Tibial artery (tissue), 4 donors: Measurements from ENCODE around the gene KCNK18.
"Not testable (repeated sequence)": the region's sequence is repeated elsewhere in the genome, so short reads cannot be mapped to it uniquely, and the experiment has no call there.

ENCODE experiments used
- DNase-seq, 2 donors: peaks; one replicate each; pipeline ENCODE4 v3.0.0-alpha.2; 2019
- H3K27ac ChIP-seq, 2 donors: fragments of 200-600 bp; sonication (generic) in 1 of 2; 1 replicate in 1 of 2; 2 replicates in 1 of 2; pipeline ENCODE4 v1.5.1; 2018 to 2019; ENCODE audit warnings: mild to moderate bottlenecking in 1 of 2
- H3K27me3 ChIP-seq, 2 donors: fragments of 200-600 bp; sonication (generic) in 1 of 2; one replicate each; pipeline versions ENCODE4 v1.5.1 to v1.6.0; 2016 to 2019
- H3K36me3 ChIP-seq, 3 donors: fragments of 200-600 bp; sonication (generic) in 2 of 3; one replicate each; pipeline ENCODE4 v1.5.1; 2016 to 2019; ENCODE audit warnings: mild to moderate bottlenecking in 2 of 3
- H3K4me1 ChIP-seq, 4 donors: fragments of 200-600 bp; sonication (generic) in 2 of 4; 1 replicate in 3 of 4; 2 replicates in 1 of 4; pipeline ENCODE4 v1.5.1; 2016 to 2019
- H3K4me3 ChIP-seq, 2 donors: fragments of 200-600 bp; sonication (generic) in 1 of 2; 1 replicate in 1 of 2; 2 replicates in 1 of 2; pipeline ENCODE4 v1.5.1; 2018 to 2019; ENCODE audit warnings: mild to moderate bottlenecking in 2 of 2
- H3K9me3 ChIP-seq, 3 donors: fragments of 200-600 bp; sonication (generic) in 1 of 3; one replicate each; pipeline ENCODE4 v1.5.1; 2016 to 2019
- intact Hi-C: fragments of 100-400 bp; cut with DNase I; formaldehyde crosslinking; loops from one replicate; pipeline ENCODE4 v1.15.0; 2023; ENCODE audit warnings: low total_unique reads
- TF ChIP-seq, protein P1 (sequence below), 2 experiments: fragments of 200-600 bp in 1 of 2; fragments of 450-650 bp in 1 of 2; IDR thresholded peaks; one replicate each; pipeline ENCODE4 v1.5.1; 2017 to 2019; ENCODE audit warnings: antibody characterized with exemption in 2 of 2, mild to moderate bottlenecking in 1 of 2, moderate library complexity in 1 of 2

Gene KCNK18

DNA sequence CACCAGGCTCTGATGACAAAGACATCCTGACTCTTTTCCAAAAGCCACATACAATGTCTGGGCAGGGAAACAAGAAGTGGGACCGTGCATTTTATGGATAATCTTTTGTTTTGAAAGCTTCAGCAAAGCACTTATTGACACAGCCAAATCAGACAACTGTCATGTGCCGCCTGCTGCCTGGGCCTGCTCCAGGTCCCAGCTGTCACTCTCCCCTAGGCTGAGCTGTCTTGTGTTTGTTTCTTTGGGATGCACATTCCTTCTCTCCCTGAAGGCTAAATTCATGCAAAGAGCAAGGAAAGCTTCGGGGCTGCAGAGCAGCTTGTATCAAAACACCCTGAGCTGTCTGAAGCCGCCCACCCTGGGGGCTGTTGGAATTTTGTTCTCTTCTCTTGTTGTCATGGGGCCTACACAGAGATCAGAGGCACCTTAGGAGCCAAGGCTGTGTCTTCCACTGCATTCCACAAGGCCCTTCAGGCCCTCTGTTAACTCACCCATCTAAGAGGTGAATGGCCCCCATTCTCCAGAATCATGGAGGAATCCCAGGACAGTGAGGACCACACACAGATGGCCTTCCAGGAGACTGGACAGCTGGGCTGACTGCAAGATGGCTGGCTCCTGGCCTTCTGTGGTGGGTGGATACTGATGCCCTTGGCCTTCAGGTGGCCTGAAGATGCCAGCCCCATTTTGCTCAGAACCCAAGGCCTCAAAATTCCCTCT lies 25.8 kb downstream of the KCNK18 start:
- DNase-seq = peak in 1 of 2 donors; percentile 31
- TF ChIP-seq, protein P1, sequence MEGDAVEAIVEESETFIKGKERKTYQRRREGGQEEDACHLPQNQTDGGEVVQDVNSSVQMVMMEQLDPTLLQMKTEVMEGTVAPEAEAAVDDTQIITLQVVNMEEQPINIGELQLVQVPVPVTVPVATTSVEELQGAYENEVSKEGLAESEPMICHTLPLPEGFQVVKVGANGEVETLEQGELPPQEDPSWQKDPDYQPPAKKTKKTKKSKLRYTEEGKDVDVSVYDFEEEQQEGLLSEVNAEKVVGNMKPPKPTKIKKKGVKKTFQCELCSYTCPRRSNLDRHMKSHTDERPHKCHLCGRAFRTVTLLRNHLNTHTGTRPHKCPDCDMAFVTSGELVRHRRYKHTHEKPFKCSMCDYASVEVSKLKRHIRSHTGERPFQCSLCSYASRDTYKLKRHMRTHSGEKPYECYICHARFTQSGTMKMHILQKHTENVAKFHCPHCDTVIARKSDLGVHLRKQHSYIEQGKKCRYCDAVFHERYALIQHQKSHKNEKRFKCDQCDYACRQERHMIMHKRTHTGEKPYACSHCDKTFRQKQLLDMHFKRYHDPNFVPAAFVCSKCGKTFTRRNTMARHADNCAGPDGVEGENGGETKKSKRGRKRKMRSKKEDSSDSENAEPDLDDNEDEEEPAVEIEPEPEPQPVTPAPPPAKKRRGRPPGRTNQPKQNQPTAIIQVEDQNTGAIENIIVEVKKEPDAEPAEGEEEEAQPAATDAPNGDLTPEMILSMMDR (IDR thresholded peaks at IDR 0.05) = no peak
- Histone ChIP-seq H3K4me3 (no peak overlapping the region), H3K27me3 (peaks cover 0 to 50% of the 10 kb centered on the region in 2 donors), H3K27ac (no peak overlapping the region), H3K4me1 (no peaks in the 10 kb centered on the region), H3K36me3 (no peaks in the 10 kb centered on the region), H3K9me3 (no peaks in the 10 kb centered on the region)
- intact Hi-C loops = no loop called here

DNA sequence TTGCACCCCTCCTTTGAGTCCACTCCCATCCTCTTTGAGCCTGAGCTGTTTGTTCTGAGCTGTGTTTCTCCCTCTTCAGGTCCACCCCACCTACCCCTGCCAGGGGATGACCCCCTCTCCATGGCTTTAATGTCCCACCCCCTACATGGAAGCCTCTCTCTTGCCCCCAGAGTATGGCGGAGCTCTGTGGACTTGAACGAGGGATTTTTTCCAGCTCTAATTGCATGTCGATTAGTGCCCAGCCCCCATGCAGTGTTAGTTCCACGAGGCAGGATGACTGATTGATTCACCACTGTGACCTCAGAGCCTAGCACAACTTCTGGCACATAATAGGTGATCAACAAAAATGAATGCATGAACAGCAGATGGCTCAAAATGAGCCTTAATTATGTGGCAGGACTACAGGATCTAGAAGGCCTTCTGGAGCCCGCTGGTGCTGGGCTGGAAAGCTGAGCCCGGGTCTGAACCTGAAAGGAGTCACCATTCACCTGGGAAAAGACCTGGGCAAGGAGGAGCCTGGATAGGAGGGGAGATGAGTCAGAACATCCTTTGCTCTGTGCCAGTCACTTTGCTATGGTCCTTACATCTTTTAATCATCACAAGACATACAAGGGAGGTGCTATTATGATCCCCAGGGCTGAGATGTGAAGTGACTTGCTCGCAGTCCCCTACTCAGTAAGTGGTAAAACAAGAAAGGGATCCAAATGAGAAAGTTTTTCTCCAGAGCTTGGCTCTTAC lies 26.6 kb downstream of the KCNK18 start:
- no peaks in the 10 kb centered on the region for H3K9me3 ChIP-seq
- no peaks in the 10 kb centered on the region for H3K36me3 ChIP-seq
- peak in 1 of 2 donors; percentile 10 for DNase-seq
- peaks cover 0 to 51% of the 10 kb centered on the region in 2 donors for H3K27me3 ChIP-seq
- H3K4me3 ChIP-seq = no peak overlapping the region
- intact Hi-C loops = no loop called here
- H3K4me1 ChIP-seq = no peaks in the 10 kb centered on the region
- TF ChIP-seq, protein P1 (IDR thresholded peaks at IDR 0.05) = no peak
- H3K27ac ChIP-seq = no peak overlapping the region

DNA sequence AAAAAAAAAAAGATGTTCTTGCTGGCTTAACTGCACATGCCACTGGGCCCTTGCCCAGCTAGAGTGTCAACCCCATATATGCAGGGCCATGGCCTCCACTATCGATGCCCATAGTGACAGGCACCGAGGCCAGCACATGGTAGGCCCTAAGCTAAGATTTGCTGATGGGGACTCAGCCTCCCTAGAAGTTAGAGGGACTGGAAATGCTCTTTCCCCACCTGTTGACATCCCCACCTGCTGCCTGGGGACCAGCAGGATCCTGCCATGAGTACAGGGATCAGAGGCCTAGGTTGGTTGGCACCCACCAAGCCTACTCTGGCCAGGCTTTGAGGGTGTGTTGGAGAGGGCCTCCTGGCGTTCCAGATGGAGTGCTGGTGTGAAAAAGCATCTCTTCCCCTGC lies 27.6 kb downstream of the KCNK18 start:
- TF ChIP-seq, protein P1 (IDR thresholded peaks at IDR 0.05) = no peak
- no peak for DNase-seq
- H3K27me3 ChIP-seq = peaks cover 0 to 56% of the 10 kb centered on the region in 2 donors

DNA sequence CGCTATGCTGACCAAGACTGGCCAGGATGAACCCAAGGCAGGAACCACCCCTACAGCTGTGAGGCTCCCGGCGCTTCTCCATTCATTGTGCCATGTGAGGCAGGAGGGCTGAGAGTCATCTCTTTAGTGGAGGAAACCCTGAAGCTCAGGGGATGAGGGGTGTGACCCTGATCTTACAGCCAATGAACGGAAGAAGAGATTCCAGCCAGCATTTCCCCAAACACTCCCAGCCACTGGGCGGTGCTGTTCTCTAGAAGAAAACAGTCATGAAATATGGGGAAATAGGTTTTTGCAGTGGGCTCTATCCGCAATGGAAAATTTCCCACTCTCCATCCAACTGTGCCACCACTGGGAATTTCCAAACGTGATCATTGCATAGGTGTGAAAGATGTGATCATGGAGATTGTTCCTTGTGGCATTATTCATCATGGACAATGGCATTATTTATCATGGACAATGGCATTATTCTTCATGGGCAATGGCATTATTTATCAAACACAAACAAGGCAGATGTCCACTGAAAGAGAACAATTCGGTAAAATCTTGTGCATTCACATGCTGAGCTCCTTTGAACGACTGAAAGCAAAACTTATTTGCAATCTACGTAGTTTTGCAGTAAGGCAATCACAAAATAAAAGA lies 29.6 kb downstream of the KCNK18 start:
- no peak for DNase-seq
- H3K36me3 ChIP-seq = no peaks in the 10 kb centered on the region
- intact Hi-C loops = no loop called here
- peaks cover 0 to 51% of the 10 kb centered on the region in 2 donors for H3K27me3 ChIP-seq
- TF ChIP-seq, protein P1 (IDR thresholded peaks at IDR 0.05) = no peak
- no peak overlapping the region for H3K27ac ChIP-seq
- H3K4me3 ChIP-seq = no peak overlapping the region
- no peaks in the 10 kb centered on the region for H3K4me1 ChIP-seq
- peaks cover 0 to 4% (median 0%) of the 10 kb centered on the region in 3 donors for H3K9me3 ChIP-seq

More for the DNA sequence above, 27.6 kb downstream of the KCNK18 start:
- intact Hi-C loops = no loop called here
- no peaks in the 10 kb centered on the region for H3K4me1 ChIP-seq
- peaks cover 0 to 3% (median 0%) of the 10 kb centered on the region in 3 donors for H3K9me3 ChIP-seq
- no peaks in the 10 kb centered on the region for H3K36me3 ChIP-seq
- H3K4me3 ChIP-seq = no peak overlapping the region
- no peak overlapping the region for H3K27ac ChIP-seq

DNA sequence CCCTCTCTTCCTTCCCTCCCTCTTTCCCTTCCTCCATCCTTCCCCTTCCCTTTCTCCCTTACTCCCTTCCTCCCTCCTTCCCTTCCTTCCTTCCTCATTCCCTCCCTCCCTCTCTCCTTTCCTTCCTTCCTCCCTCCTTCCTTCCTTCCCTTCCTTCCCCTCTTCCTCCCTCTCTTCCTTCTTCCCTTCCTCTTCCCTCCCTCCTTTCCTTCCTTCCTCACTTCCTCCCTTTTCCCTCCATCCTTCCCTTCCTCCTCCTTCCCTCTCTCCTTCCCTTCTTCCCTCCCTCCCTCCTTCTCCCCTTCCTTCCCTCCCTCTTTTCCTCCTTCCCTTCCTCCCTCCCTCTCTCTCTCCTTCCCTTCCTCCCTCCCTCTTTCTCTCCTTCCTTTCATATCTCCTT lies 30.9 kb downstream of the KCNK18 start:
- Histone ChIP-seq H3K27me3 (peaks cover 0 to 42% of the 10 kb centered on the region in 2 donors), H3K4me1 (no peaks in the 10 kb centered on the region), H3K27ac (no peak overlapping the region), H3K9me3 (peaks cover 0 to 4% (median 0%) of the 10 kb centered on the region in 3 donors), H3K4me3 (no peak overlapping the region), H3K36me3 (no peaks in the 10 kb centered on the region)
- intact Hi-C loops = no loop called here
- TF ChIP-seq, protein P1 (IDR thresholded peaks at IDR 0.05) = no peak
- DNase-seq = no peak

DNA sequence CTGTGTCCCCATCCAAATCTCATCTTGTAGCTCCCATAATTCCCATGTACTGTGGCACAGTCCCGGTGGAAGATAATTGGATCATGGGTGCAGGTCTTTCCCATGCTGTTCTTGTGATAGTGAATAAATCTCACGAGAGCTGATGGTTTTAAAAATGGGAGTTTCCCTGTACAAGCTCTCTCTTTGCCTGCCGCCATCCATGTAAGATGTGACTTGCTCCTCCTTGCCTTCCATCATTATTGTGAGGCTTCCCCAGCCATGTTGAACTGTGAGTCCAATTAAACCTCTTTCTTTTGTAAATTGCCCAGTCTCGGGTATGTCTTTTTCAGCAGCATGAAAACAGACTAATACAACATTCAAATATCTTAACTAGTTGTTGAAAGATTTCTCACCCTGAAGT lies 32.8 kb downstream of the KCNK18 start:
- H3K4me1 ChIP-seq, H3K9me3 ChIP-seq, H3K36me3 ChIP-seq, intact Hi-C loops, H3K27ac ChIP-seq, H3K4me3 ChIP-seq, DNase-seq: not testable (repeated sequence)
- H3K27me3 ChIP-seq = peaks cover 0 to 30% of the 10 kb centered on the region in 2 donors
